ENCODE measurements around the gene SFTPD.
"Not testable (repeated sequence)": the region's sequence is repeated elsewhere in the genome, so short reads cannot be mapped to it uniquely, and the experiment has no call there.

The SFTPD gene

GRCh38 chr10:79925614-79926013, 23.3 kb downstream of the SFTPD start:
- no peak for DNase-seq (ENCODE audit: low read depth in 2 of 2)

- DNase-seq (ENCODE audit: low read depth in 2 of 2), result no peak
Measured at GRCh38 chr10:79923669-79924068, 25.2 kb downstream of the SFTPD start.

GRCh38 chr10:79923145-79923544, 25.8 kb downstream of the SFTPD start:
- no peak for DNase-seq (ENCODE audit: low read depth in 2 of 2)

GRCh38 chr10:79922011-79922412, 26.9 kb downstream of the SFTPD start:
- not testable (repeated sequence) for DNase-seq (ENCODE audit: low read depth in 2 of 2)

GRCh38 chr10:79915838-79916237, 33.1 kb downstream of the SFTPD start:
- DNase-seq (ENCODE audit: low read depth in 2 of 2), result not testable (repeated sequence)

- not testable (repeated sequence) for DNase-seq (ENCODE audit: low read depth in 2 of 2)
Measured at GRCh38 chr10:79914512-79914911, 34.4 kb downstream of the SFTPD start.

- no peak for DNase-seq (ENCODE audit: low read depth in 2 of 2)
Measured at GRCh38 chr10:79910836-79911235, 38.1 kb downstream of the SFTPD start.

- no peak for DNase-seq (ENCODE audit: low read depth in 2 of 2)
Measured at GRCh38 chr10:79910344-79910743, 38.6 kb downstream of the SFTPD start.

GRCh38 chr10:79905322-79906314, 43.3 kb downstream of the SFTPD start:
- no peak for DNase-seq (ENCODE audit: low read depth in 2 of 2)

GRCh38 chr10:79904671-79905321, 44.1 kb downstream of the SFTPD start:
- DNase-seq (ENCODE audit: low read depth in 2 of 2), result peak; percentile 40 to 49

GRCh38 chr10:79901571-79901970, 47.3 kb downstream of the SFTPD start:
- DNase-seq (ENCODE audit: low read depth in 2 of 2), result not testable (repeated sequence)

GRCh38 chr10:79898597-79899325, 50.1 kb downstream of the SFTPD start:
- DNase-seq (ENCODE audit: low read depth in 2 of 2), result no peak

- DNase-seq (ENCODE audit: low read depth in 2 of 2), result not testable (repeated sequence)
Measured at GRCh38 chr10:79892896-79893295, 56.0 kb downstream of the SFTPD start.

GRCh38 chr10:79890469-79890868, 58.4 kb downstream of the SFTPD start:
- DNase-seq (ENCODE audit: low read depth in 2 of 2), result no peak

- not testable (repeated sequence) for DNase-seq (ENCODE audit: low read depth in 2 of 2)
Measured at GRCh38 chr10:79888984-79889383, 59.9 kb downstream of the SFTPD start.

All from stimulated activated CD4-positive, alpha-beta T cell treated with anti-CD3 and anti-CD28 coated beads, Interleukin-12 subunit alpha, Interleukin-12 subunit beta, amount 100 ng/mL, for 24 hours (primary cell).